Measurements from ENCODE around the gene CSTPP1. TPM values are rescaled to one million over a fixed set of nuclear protein-coding genes. Genes with fewer than 3 reads are reported as not detected.

The CSTPP1 gene
- total and polyA plus RNA-seq, 2 donors (not counting 1 experiment from before 2014, with no cell fraction given) = 15.5 to 34.1 TPM

GRCh38 chr11:47156951-47157350, 220.4 kb downstream of the CSTPP1 start:
- Histone ChIP-seq H3K4me3 (replicated peaks in 1 of 4; ENCODE audit: control extremely low read depth in 1 of 4, insufficient read depth in 1 of 4, low read depth in 3 of 4, low read length in 4 of 4) (no peak overlapping the region), H2AFZ (ENCODE audit: low read length) (no peak overlapping the region), H3K27ac (ENCODE audit: insufficient read depth, low read length) (no peak overlapping the region), H3K9ac (ENCODE audit: insufficient read depth, low read length) (no peak overlapping the region), H3K4me2 (ENCODE audit: extremely low read depth, insufficient read depth, low read length) (no peak overlapping the region), H3K4me1 (ENCODE audit: control insufficient read depth, extremely low read depth, insufficient read depth, low read length) (peaks cover 8% of the 10 kb centered on the region), H3K79me2 (ENCODE audit: control insufficient read depth, insufficient read depth, low read length) (no peaks in the 10 kb centered on the region), H3K27me3 (ENCODE audit: control insufficient read depth, insufficient read depth, low read length) (no peaks in the 10 kb centered on the region), H3K36me3 (ENCODE audit: control insufficient read depth, insufficient read depth, low read length) (peaks cover 2% of the 10 kb centered on the region), H3K9me3 (ENCODE audit: control insufficient read depth, insufficient read depth, low read depth, low read length) (no peaks in the 10 kb centered on the region), H4K20me1 (ENCODE audit: control insufficient read depth, extremely low read depth, insufficient read depth, low read length) (no peaks in the 10 kb centered on the region)
- TF ChIP-seq CTCF (conservative IDR thresholded peaks at IDR 0.05 in 1 of 2, IDR thresholded peaks at IDR 0.05 in 1 of 2; ENCODE audit: low read depth in 1 of 2, low read length in 2 of 2) (no peak), EZH2 (IDR thresholded peaks at IDR 0.05; ENCODE audit: low read length, missing control alignments) (no peak)
- DNase-seq (ENCODE audit: low read depth in 2 of 2) = no peak

GRCh38 chr11:47157805-47158204, 221.2 kb downstream of the CSTPP1 start:
- Histone ChIP-seq H3K4me3 (replicated peaks in 1 of 4; ENCODE audit: control extremely low read depth in 1 of 4, insufficient read depth in 1 of 4, low read depth in 3 of 4, low read length in 4 of 4) (no peak overlapping the region), H3K36me3 (ENCODE audit: control insufficient read depth, insufficient read depth, low read length) (peaks cover 5% of the 10 kb centered on the region), H2AFZ (ENCODE audit: low read length) (no peak overlapping the region), H3K4me2 (ENCODE audit: extremely low read depth, insufficient read depth, low read length) (no peak overlapping the region), H3K27ac (ENCODE audit: insufficient read depth, low read length) (no peak overlapping the region), H3K27me3 (ENCODE audit: control insufficient read depth, insufficient read depth, low read length) (no peaks in the 10 kb centered on the region), H3K4me1 (ENCODE audit: control insufficient read depth, extremely low read depth, insufficient read depth, low read length) (peaks cover 7% of the 10 kb centered on the region), H4K20me1 (ENCODE audit: control insufficient read depth, extremely low read depth, insufficient read depth, low read length) (no peaks in the 10 kb centered on the region), H3K9ac (ENCODE audit: insufficient read depth, low read length) (no peak overlapping the region), H3K9me3 (ENCODE audit: control insufficient read depth, insufficient read depth, low read depth, low read length) (no peaks in the 10 kb centered on the region), H3K79me2 (ENCODE audit: control insufficient read depth, insufficient read depth, low read length) (no peaks in the 10 kb centered on the region)
- DNase-seq (ENCODE audit: low read depth in 2 of 2) = no peak
- TF ChIP-seq CTCF (conservative IDR thresholded peaks at IDR 0.05 in 1 of 2, IDR thresholded peaks at IDR 0.05 in 1 of 2; ENCODE audit: low read depth in 1 of 2, low read length in 2 of 2) = no peak
- no peak for TF ChIP-seq EZH2 (IDR thresholded peaks at IDR 0.05; ENCODE audit: low read length, missing control alignments)

- no peak for DNase-seq (ENCODE audit: low read depth in 2 of 2)
- no peak for TF ChIP-seq CTCF (conservative IDR thresholded peaks at IDR 0.05 in 1 of 2, IDR thresholded peaks at IDR 0.05 in 1 of 2; ENCODE audit: low read depth in 1 of 2, low read length in 2 of 2)
- no peak for TF ChIP-seq EZH2 (IDR thresholded peaks at IDR 0.05; ENCODE audit: low read length, missing control alignments)
- peaks cover 6% of the 10 kb centered on the region for H3K36me3 ChIP-seq (ENCODE audit: control insufficient read depth, insufficient read depth, low read length)
- no peak overlapping the region for H3K4me2 ChIP-seq (ENCODE audit: extremely low read depth, insufficient read depth, low read length)
- no peak overlapping the region for H3K9ac ChIP-seq (ENCODE audit: insufficient read depth, low read length)
- H3K27me3 ChIP-seq (ENCODE audit: control insufficient read depth, insufficient read depth, low read length) = no peaks in the 10 kb centered on the region
- no peaks in the 10 kb centered on the region for H3K79me2 ChIP-seq (ENCODE audit: control insufficient read depth, insufficient read depth, low read length)
- H4K20me1 ChIP-seq (ENCODE audit: control insufficient read depth, extremely low read depth, insufficient read depth, low read length) = no peaks in the 10 kb centered on the region
- H3K4me1 ChIP-seq (ENCODE audit: control insufficient read depth, extremely low read depth, insufficient read depth, low read length) = peaks cover 4% of the 10 kb centered on the region
- no peak overlapping the region for H3K4me3 ChIP-seq (replicated peaks in 1 of 4; ENCODE audit: control extremely low read depth in 1 of 4, insufficient read depth in 1 of 4, low read depth in 3 of 4, low read length in 4 of 4)
- H3K27ac ChIP-seq (ENCODE audit: insufficient read depth, low read length) = no peak overlapping the region
- H2AFZ ChIP-seq (ENCODE audit: low read length) = no peak overlapping the region
- H3K9me3 ChIP-seq (ENCODE audit: control insufficient read depth, insufficient read depth, low read depth, low read length) = no peaks in the 10 kb centered on the region
Observed at GRCh38 chr11:47158242-47158641, 221.7 kb downstream of the CSTPP1 start.
